ENCODE measurements around the gene FILIP1. TPM values are rescaled to one million over a fixed set of nuclear protein-coding genes. Genes with fewer than 3 reads are reported as not detected.

FILIP1 gene
- total and polyA plus RNA-seq, 10 of the 15 experiments (the other 5 are each of a cell fraction or from before 2014, with no cell fraction given): 0.23 to 2.0 (median 0.44) TPM

DNA sequence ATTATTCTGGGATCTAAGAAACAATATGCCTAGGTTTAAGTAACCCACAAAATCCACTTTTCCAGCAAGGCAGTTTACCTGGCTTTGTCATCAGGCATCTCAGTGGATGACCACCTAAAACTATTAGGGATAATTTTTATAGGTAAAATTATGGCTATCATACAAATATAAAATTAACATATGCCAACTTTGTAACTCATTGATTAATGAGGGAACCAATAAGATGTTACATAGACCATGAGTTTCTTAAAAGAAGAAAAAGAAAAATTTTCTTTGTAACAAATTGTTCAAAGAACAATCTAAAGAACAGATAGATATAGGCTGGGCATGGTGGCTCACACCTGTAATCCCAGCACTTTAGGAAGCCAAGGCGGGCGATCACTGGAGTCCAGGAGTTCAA lies 49.7 kb upstream of the FILIP1 start:
- ATAC-seq (no peak), DNase-seq (ENCODE audit: low read depth, low spot score) (no peak), FAIRE-seq (no peak)
- Histone ChIP-seq H2AFZ (ENCODE audit: control insufficient read depth, low read depth, low read length) (no peak overlapping the region), H3K9me3 (replicated peaks; ENCODE audit: control insufficient read depth, insufficient read depth, low read length) (no peaks in the 10 kb centered on the region), H3K27ac (ENCODE audit: control insufficient read depth, insufficient read depth) (no peak overlapping the region), H3K27me3 (replicated peaks in 1 of 2; ENCODE audit: control insufficient read depth in 2 of 2, insufficient read depth in 2 of 2, low read length in 1 of 2) (no peaks in the 10 kb centered on the region), H3K4me1 (ENCODE audit: control insufficient read depth, insufficient read depth, low read length) (no peaks in the 10 kb centered on the region), H3K4me2 (ENCODE audit: control insufficient read depth, insufficient read depth) (no peak overlapping the region), H4K20me1 (ENCODE audit: control insufficient read depth, insufficient read depth) (no peaks in the 10 kb centered on the region), H3K4me3 (no peak overlapping the region), H3K9ac (ENCODE audit: control insufficient read depth, insufficient read depth, low read length) (no peak overlapping the region), H3K79me2 (ENCODE audit: control insufficient read depth, insufficient read depth, low read length) (no peaks in the 10 kb centered on the region), H3K36me3 (ENCODE audit: control insufficient read depth in 2 of 2, insufficient read depth in 2 of 2, low read length in 1 of 2) (no peaks in the 10 kb centered on the region)
- ChIA-PET CTCF (no interaction called here), SMC1A (ENCODE audit: uncharacterized antibody, unreplicated experiment) (interaction anchor here (1.7 kb wide), 1 partner anchor 8 kb away, joined by 6 read pairs; no protein-coding TSS in a partner anchor), POLR2A (no interaction called here), RAD21 (ENCODE audit: unreplicated experiment) (no interaction called here)
- 84% methylated on average over 2 of the region's 2 CpGs for WGBS (ENCODE audit: insufficient coverage, insufficient replicate concordance, low lambda C conversion rate, missing lambda C conversion rate)
- in situ Hi-C loops (cut with MboI) (no loop called here), intact Hi-C loops (cut with micrococcal nuclease; ENCODE audit: unreplicated experiment) (no loop called here)
- TF ChIP-seq CREM (IDR thresholded peaks at IDR 0.05; ENCODE audit: low read depth): no peak
- no TSS peak for BruUV-seq (replicated peaks)

DNA sequence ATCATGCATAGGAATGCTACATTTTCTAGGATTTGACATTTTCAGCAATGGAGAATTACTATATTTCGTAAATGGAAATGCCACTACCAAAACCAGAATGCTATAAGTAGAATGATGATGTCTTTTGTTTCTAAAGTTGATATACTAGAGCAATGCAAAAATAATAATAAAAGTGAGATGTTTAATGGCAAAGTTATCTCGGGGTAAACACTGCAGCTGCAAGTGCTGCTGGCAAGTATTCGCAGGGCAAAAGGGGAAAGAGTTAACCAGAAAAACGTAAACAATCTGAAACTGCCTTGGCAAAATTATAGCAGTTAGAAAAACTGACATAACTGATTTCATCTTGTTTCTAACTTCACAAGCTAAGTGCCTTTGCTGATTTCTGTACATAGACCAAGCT lies 45.5 kb upstream of the FILIP1 start:
- no TSS peak for BruUV-seq (replicated peaks)
- no peaks in the 10 kb centered on the region for H3K79me2 ChIP-seq (ENCODE audit: control insufficient read depth, insufficient read depth, low read length)
- H3K4me2 ChIP-seq (ENCODE audit: control insufficient read depth, insufficient read depth): no peak overlapping the region
- H3K27me3 ChIP-seq (replicated peaks in 1 of 2; ENCODE audit: control insufficient read depth in 2 of 2, insufficient read depth in 2 of 2, low read length in 1 of 2): no peaks in the 10 kb centered on the region
- in situ Hi-C loops (cut with MboI): no loop called here
- SMC1A ChIA-PET (ENCODE audit: uncharacterized antibody, unreplicated experiment): interaction anchor here (0.6 to 1.4 kb wide), 2 partner anchors 31 to 160 kb away, joined by 3 read pairs; no protein-coding TSS in a partner anchor
- H3K9ac ChIP-seq (ENCODE audit: control insufficient read depth, insufficient read depth, low read length): no peak overlapping the region
- POLR2A ChIA-PET: no interaction called here
- no peak for FAIRE-seq
- no peaks in the 10 kb centered on the region for H3K36me3 ChIP-seq (ENCODE audit: control insufficient read depth in 2 of 2, insufficient read depth in 2 of 2, low read length in 1 of 2)
- no peak for ATAC-seq
- no peak overlapping the region for H3K4me3 ChIP-seq
- intact Hi-C loops (cut with micrococcal nuclease; ENCODE audit: unreplicated experiment): no loop called here
- no peaks in the 10 kb centered on the region for H4K20me1 ChIP-seq (ENCODE audit: control insufficient read depth, insufficient read depth)
- H3K27ac ChIP-seq (ENCODE audit: control insufficient read depth, insufficient read depth): no peak overlapping the region
- CTCF ChIA-PET: interaction anchor here (1.1 to 1.2 kb wide), 3 partner anchors 12 to 272 kb away, joined by 3 to 7 read pairs (median 3); no protein-coding TSS in a partner anchor
- no peak overlapping the region for H2AFZ ChIP-seq (ENCODE audit: control insufficient read depth, low read depth, low read length)
- RAD21 ChIA-PET (ENCODE audit: unreplicated experiment): no interaction called here
- WGBS (ENCODE audit: insufficient coverage, insufficient replicate concordance, low lambda C conversion rate, missing lambda C conversion rate): 36% methylated on average over 4 of the region's 4 CpGs
- no peak for DNase-seq (ENCODE audit: low read depth, low spot score)
- no peaks in the 10 kb centered on the region for H3K9me3 ChIP-seq (replicated peaks; ENCODE audit: control insufficient read depth, insufficient read depth, low read length)
- H3K4me1 ChIP-seq (ENCODE audit: control insufficient read depth, insufficient read depth, low read length): no peaks in the 10 kb centered on the region
- TF ChIP-seq, protein P1, sequence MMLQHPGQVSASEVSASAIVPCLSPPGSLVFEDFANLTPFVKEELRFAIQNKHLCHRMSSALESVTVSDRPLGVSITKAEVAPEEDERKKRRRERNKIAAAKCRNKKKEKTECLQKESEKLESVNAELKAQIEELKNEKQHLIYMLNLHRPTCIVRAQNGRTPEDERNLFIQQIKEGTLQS (IDR thresholded peaks at IDR 0.05; ENCODE audit: borderline replicate concordance, extremely low read depth, low read depth, low read length): no peak
- no peak for TF ChIP-seq YY1 (IDR thresholded peaks at IDR 0.05; ENCODE audit: low read depth, low read length)
- TF ChIP-seq, protein P2, sequence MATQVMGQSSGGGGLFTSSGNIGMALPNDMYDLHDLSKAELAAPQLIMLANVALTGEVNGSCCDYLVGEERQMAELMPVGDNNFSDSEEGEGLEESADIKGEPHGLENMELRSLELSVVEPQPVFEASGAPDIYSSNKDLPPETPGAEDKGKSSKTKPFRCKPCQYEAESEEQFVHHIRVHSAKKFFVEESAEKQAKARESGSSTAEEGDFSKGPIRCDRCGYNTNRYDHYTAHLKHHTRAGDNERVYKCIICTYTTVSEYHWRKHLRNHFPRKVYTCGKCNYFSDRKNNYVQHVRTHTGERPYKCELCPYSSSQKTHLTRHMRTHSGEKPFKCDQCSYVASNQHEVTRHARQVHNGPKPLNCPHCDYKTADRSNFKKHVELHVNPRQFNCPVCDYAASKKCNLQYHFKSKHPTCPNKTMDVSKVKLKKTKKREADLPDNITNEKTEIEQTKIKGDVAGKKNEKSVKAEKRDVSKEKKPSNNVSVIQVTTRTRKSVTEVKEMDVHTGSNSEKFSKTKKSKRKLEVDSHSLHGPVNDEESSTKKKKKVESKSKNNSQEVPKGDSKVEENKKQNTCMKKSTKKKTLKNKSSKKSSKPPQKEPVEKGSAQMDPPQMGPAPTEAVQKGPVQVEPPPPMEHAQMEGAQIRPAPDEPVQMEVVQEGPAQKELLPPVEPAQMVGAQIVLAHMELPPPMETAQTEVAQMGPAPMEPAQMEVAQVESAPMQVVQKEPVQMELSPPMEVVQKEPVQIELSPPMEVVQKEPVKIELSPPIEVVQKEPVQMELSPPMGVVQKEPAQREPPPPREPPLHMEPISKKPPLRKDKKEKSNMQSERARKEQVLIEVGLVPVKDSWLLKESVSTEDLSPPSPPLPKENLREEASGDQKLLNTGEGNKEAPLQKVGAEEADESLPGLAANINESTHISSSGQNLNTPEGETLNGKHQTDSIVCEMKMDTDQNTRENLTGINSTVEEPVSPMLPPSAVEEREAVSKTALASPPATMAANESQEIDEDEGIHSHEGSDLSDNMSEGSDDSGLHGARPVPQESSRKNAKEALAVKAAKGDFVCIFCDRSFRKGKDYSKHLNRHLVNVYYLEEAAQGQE (IDR thresholded peaks at IDR 0.05; ENCODE audit: low read depth, low read length): no peak
- no peak for TF ChIP-seq HDAC6 (IDR thresholded peaks at IDR 0.05; ENCODE audit: unreplicated experiment)
- TF ChIP-seq ESRRA (IDR thresholded peaks at IDR 0.05; ENCODE audit: low read length): no peak
- TF ChIP-seq TCF7 (IDR thresholded peaks at IDR 0.05; ENCODE audit: borderline replicate concordance): no peak
- TF ChIP-seq, protein P3, sequence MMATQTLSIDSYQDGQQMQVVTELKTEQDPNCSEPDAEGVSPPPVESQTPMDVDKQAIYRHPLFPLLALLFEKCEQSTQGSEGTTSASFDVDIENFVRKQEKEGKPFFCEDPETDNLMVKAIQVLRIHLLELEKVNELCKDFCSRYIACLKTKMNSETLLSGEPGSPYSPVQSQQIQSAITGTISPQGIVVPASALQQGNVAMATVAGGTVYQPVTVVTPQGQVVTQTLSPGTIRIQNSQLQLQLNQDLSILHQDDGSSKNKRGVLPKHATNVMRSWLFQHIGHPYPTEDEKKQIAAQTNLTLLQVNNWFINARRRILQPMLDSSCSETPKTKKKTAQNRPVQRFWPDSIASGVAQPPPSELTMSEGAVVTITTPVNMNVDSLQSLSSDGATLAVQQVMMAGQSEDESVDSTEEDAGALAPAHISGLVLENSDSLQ (IDR thresholded peaks at IDR 0.05): no peak
- no peak for TF ChIP-seq JUND (IDR thresholded peaks at IDR 0.05; ENCODE audit: low read depth, low read length)
- TF ChIP-seq SMAD1 (IDR thresholded peaks at IDR 0.05; ENCODE audit: low read depth, partially characterized antibody): no peak
- no peak for TF ChIP-seq MTA2 (IDR thresholded peaks at IDR 0.05; ENCODE audit: low read depth)
- no peak for TF ChIP-seq BACH1 (IDR thresholded peaks at IDR 0.05; ENCODE audit: borderline replicate concordance)

Measured in GM12878 (cell line).